BJ (cell line): ENCODE results near the gene HCFC1. TPM values are rescaled to one million over a fixed set of nuclear protein-coding genes. Genes with fewer than 3 reads are reported as not detected.

ENCODE experiments used
- CTCF ChIA-PET: fragments of 350-600 bp; formaldehyde crosslinking; extraction: SDS; loops from one replicate; lab custom pipeline; 2021; ENCODE audit warnings: antibody characterized with exemption, inconsistent platforms; lab: Yijun Ruan, JAX
- POLR2A ChIA-PET: fragments of 300-600 bp; sonication (Branson Sonifier 250); formaldehyde crosslinking; extraction: SDS; loops from one replicate; lab custom pipeline; 2021; ENCODE audit warnings: antibody characterized with exemption; lab: Charles Lee
- DNase-seq: peaks from one replicate; pipeline ENCODE4 v3.0.0-alpha.2; 2011; ENCODE audit warnings: low read depth
- H3K27me3 ChIP-seq: 2 replicates; pipeline ENCODE4 v1.6.0; 2011; ENCODE audit warnings: low read length; ENCODE audit not compliant: control insufficient read depth, insufficient read depth
- H3K36me3 ChIP-seq: 2 replicates; pipeline ENCODE4 v1.5.1; 2011; ENCODE audit warnings: low read length; ENCODE audit not compliant: control insufficient read depth, insufficient read depth
- H3K4me3 ChIP-seq: 2 replicates; pipeline ENCODE4 v1.5.1; 2011; ENCODE audit warnings: low read depth, mild to moderate bottlenecking, control low read depth, low read length
- polyA plus RNA-seq: library from polyadenylated mRNA; depleted of rRNA; stranded (reverse); fragments of >200 nt; gene quantifications from 2 replicates; pipeline ENCODE4 v1.2.3, GENCODE V29; 2011
- TF ChIP-seq, protein P1 (sequence below): IDR thresholded peaks from 2 replicates; pipeline ENCODE4 v1.5.1; 2011; ENCODE audit warnings: low read depth, mild to moderate bottlenecking, control low read depth, inconsistent platforms, low read length, moderate library complexity; ENCODE audit not compliant: insufficient read depth

The HCFC1 gene
- polyA plus RNA-seq, 1 experiment: 3.3 TPM

GRCh38 chrX:153911798-153912197 lies 59.8 kb downstream of the HCFC1 start:
- ChIA-PET CTCF (interaction anchor here (1.3 to 5.1 kb wide), 2 partner anchors 10 to 35 kb away, joined by 3 to 26 read pairs; no protein-coding TSS in a partner anchor), POLR2A (no interaction called here)
- no peaks in the 10 kb centered on the region for H3K27me3 ChIP-seq
- no peaks in the 10 kb centered on the region for H3K36me3 ChIP-seq
- H3K4me3 ChIP-seq: no peak overlapping the region
- DNase-seq: no peak
- TF ChIP-seq, protein P1, sequence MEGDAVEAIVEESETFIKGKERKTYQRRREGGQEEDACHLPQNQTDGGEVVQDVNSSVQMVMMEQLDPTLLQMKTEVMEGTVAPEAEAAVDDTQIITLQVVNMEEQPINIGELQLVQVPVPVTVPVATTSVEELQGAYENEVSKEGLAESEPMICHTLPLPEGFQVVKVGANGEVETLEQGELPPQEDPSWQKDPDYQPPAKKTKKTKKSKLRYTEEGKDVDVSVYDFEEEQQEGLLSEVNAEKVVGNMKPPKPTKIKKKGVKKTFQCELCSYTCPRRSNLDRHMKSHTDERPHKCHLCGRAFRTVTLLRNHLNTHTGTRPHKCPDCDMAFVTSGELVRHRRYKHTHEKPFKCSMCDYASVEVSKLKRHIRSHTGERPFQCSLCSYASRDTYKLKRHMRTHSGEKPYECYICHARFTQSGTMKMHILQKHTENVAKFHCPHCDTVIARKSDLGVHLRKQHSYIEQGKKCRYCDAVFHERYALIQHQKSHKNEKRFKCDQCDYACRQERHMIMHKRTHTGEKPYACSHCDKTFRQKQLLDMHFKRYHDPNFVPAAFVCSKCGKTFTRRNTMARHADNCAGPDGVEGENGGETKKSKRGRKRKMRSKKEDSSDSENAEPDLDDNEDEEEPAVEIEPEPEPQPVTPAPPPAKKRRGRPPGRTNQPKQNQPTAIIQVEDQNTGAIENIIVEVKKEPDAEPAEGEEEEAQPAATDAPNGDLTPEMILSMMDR: no peak

DNA sequence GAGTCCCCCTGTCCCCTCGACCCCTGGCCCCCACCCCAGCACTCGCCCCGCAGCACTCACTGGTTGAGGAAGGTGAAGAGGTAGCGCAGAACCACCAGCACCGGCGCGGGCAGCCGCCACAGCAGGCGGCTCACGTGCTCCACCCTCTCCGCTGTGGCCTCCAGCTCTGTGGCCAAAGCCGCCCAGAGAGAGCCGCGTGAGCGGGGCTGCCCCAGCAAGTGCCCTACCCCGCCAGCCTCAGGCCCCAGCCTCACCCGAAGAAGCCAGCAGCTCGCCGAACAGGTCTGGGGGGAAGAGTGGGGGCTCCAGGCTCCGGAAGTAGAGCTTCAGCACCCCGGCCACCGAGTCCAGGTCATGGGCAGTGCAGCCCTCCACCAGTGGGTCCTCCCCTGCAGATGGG lies 61.2 kb downstream of the HCFC1 start:
- ChIA-PET POLR2A (no interaction called here), CTCF (interaction anchor here (0.6 to 5.1 kb wide), 3 partner anchors 12 to 99 kb away, joined by 3 to 26 read pairs (median 4); no protein-coding TSS in a partner anchor)
- Histone ChIP-seq H3K36me3 (no peaks in the 10 kb centered on the region), H3K4me3 (no peak overlapping the region), H3K27me3 (no peaks in the 10 kb centered on the region)
- no peak for DNase-seq
- TF ChIP-seq, protein P1: no peak

DNA sequence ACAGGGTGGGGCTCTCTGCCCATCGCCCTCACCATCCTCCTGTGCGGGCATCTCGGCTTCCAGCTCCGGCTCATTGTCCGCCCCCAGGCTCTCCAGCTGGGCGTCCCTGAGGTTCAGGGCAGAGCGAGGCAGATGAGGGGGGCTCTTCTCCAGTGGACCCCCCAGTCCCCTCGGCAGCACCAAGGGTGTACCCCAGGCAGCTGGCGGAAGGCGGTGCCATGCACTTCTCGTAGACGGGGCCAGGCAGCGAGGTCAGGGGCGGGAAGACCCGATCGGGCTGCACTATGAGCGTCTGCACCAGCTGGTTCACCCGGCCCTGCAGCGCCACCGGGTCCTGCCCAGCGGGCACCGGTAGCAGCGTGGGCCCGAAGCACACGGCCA lies 61.6 kb downstream of the HCFC1 start:
- no peak overlapping the region for H3K4me3 ChIP-seq
- H3K36me3 ChIP-seq: no peaks in the 10 kb centered on the region
- CTCF ChIA-PET: interaction anchor here (5.1 kb wide), 1 partner anchor 12 kb away, joined by 26 read pairs; no protein-coding TSS in a partner anchor
- POLR2A ChIA-PET: no interaction called here
- DNase-seq: no peak
- TF ChIP-seq, protein P1: no peak
- no peaks in the 10 kb centered on the region for H3K27me3 ChIP-seq

DNA sequence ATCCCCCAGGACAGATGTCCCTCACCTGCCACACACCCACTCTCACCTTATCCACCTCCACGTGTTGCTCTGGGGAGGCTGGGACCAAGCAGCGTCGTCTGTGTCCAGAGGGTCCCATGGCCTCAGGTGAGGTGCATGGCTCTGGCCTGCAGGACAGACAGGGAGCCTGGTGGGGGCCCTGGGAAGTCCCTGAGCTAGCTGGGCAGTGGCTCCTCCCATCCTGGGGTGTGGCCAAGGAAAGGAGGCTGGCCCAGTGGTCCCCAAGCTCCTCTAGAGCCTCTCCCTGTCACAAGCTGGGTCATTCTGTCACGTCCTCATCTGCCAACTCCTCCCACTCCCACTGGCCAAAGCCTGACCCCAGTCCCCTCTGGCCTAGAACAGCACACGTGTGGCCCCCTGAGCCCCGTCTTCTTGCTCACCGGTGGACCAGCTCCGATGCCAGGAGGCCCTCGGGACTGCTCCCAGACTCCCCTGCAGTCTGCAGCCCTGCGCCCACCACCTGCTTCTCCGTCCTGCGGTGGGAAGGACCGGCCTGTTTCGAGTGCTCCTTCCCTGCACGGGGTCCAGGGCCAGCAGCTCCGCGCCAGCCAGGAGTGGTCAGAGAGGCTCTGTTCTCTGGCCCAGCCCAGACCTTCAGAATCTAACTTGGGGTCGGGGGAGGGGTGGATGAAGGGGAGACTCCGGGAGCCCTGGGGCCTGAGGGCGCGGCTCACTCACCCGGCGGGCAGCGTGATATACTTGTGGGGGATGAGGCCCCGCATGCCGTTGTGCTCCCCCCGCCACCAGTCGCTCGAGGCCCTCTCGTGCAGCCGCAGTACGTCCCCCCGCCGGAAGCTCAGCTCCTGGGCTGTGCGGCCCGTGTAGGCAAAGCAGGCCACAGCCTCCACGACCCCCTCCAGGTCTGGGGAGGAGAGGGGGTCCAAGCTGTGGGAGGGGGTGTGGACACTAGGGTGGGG lies 62.3 kb downstream of the HCFC1 start:
- CTCF ChIA-PET: interaction anchor here (5.1 kb wide), 1 partner anchor 13 kb away, joined by 26 read pairs; no protein-coding TSS in a partner anchor
- DNase-seq: no peak
- Histone ChIP-seq H3K36me3 (no peaks in the 10 kb centered on the region), H3K4me3 (no peak overlapping the region), H3K27me3 (no peaks in the 10 kb centered on the region)
- TF ChIP-seq, protein P1: no peak
- POLR2A ChIA-PET: no interaction called here

DNA sequence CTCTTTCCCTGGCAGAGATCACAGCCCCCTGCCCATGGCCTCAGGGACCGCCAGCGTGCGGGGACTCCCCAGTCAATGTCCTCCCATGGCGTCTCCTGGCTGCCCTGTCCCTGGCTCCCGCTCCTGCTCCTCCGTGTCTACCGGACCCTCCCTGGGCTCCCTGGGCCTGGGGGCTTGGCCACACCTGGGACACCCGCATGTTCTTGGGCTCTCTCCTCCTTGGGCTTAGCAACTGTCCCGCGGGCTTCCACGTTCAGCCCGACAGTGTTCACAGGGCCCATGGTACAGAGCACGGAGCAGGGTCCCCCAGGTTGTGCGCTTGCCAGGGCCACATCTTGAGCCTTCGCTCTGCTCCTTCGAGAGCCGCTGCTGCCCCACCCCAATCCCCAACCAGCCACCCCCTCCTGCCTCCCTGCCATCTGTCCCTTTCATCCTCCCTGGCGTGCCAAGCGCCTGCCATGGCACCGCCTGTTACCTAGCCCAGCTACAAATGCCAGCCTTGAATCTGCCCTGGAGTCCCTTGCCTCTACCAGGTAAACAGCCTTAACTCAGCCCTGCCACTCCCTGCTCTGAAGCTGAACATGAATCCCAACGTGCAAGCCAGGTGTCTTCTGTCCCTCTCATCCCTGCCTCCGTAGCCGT lies 63.3 kb downstream of the HCFC1 start:
- Histone ChIP-seq H3K4me3 (no peak overlapping the region), H3K36me3 (no peaks in the 10 kb centered on the region), H3K27me3 (no peaks in the 10 kb centered on the region)
- ChIA-PET POLR2A (no interaction called here), CTCF (no interaction called here)
- no peak for DNase-seq
- TF ChIP-seq, protein P1: no peak
